ENCODE measurements around the gene OR8B8.
"Not testable (repeated sequence)": the region's sequence is repeated elsewhere in the genome, so short reads cannot be mapped to it uniquely, and the experiment has no call there.

The OR8B8 gene

GRCh38 chr11:124441519-124441918, 4.0 kb downstream of the OR8B8 start:
- DNase-seq (ENCODE audit: low read depth in 2 of 2) = no peak

DNA sequence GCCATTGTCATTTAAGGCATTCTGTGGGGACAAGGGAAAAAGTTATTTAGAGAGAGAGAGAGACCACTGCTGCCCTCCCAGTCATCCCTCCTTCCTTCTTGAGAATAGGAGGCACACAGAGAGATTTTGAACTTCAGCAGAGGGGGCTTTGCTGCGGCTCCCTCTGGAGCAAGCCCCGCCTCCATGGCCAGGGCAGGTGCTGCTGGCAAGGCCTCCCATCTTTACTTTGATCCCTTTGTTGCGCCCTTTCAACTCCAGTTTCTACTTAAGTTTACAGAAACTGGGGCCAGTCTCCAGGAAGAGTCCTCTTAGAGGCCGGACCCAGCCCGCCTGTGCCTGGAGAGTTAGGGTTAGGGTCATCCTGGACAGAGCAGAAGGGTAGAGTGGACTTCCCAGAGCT, 4.4 kb downstream of the OR8B8 start:
- no peak for DNase-seq (ENCODE audit: low read depth in 2 of 2)

DNA sequence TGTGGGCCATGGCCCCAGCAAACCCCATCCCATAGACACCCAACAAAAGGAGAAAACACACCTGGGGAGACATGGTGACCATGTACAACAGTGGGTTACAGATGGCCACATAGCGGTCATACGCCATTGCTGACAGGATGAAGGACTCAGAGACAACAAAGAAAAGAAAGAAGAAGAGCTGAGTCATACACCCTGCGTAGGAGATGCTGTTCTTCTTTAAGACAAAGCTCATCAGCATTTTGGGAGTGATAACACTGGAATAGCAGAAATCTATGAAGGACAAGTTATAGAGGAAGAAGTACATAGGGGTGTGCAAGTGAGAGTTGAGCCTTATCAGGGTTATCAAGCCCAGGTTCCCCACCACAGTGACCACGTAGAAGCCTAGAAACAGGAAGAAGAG, 4.9 kb downstream of the OR8B8 start:
- DNase-seq (ENCODE audit: low read depth in 2 of 2) = no peak

GRCh38 chr11:124434699-124435098, 10.8 kb downstream of the OR8B8 start:
- no peak for DNase-seq (ENCODE audit: low read depth in 2 of 2)

- DNase-seq (ENCODE audit: low read depth in 2 of 2) = no peak
Observed at GRCh38 chr11:124429599-124429998, 15.9 kb downstream of the OR8B8 start.

- DNase-seq (ENCODE audit: low read depth in 2 of 2) = no peak
Observed at GRCh38 chr11:124424384-124424921, 21.0 kb downstream of the OR8B8 start, which contains the start of gene OR8B4. Gene OR8B4, minus strand, starts transcription at chr11:124424871. Its CDS starts 0 bp downstream, at chr11:124424871.

DNA sequence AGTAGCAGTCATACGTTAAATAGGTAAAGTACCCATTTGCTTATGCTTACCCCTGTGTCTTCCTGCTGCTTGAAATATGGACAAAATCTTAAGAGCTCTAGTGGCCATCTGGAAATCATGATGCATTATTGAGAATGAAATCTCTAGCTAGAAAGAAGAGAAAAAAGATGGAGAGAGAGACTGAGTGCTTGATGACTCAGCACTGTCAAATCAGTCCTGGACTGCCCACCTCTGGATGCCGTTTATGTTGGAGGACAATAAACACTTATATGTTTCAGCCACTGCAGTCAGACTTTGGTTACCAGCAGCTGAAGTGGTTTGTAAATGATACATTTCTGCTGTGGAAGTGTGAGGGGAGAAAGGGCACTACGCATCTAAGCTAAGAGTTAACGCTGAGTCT, 24.5 kb downstream of the OR8B8 start:
- DNase-seq (ENCODE audit: low read depth in 2 of 2) = no peak

DNA sequence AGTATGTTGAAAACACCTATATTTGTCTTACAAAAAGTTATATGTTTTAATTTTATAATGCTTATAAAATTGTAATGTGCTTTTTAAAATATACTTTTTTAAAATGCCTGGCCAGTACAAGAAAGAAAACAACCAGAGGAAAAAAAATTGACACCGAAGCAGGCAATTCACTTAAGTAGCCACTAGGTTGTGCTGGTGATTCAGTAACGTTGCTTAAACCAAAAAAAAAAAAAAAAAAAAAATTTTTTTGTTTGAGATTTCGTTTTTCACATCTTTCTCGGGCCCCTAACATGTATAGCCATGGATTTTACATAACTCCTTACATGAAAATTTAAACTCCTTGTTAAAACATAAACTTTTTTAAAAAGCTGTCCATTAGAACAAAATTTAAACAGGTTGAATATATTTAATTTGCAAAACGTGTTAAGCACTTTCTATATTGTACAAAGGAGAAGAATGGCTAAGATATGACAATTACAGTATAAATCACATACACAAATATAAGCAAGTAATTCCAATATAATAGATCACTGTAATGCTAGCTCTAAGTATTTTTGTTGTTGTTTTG, 30.1 kb downstream of the OR8B8 start:
- DNase-seq (ENCODE audit: low read depth in 2 of 2) = no peak

DNA sequence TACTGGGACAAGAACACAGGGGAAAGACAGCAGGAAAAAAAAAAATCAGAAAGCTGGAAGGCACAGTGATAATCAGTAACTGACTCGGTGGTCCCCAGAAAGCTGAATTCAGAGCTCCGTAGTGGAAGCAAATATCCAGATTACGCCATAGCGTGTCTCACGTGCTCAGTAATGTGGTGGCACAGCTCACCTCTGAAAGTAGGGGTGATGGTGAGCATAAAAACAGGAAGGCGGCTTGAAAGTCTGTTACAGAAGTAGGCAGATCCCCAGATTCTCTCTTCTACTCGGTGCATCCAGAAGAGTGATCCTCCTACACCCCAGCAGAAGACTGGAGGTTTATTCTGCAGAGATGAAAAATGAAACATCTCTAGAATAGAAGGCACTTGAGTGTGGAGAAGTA, 35.6 kb downstream of the OR8B8 start:
- DNase-seq (ENCODE audit: low read depth in 2 of 2) = no peak

DNA sequence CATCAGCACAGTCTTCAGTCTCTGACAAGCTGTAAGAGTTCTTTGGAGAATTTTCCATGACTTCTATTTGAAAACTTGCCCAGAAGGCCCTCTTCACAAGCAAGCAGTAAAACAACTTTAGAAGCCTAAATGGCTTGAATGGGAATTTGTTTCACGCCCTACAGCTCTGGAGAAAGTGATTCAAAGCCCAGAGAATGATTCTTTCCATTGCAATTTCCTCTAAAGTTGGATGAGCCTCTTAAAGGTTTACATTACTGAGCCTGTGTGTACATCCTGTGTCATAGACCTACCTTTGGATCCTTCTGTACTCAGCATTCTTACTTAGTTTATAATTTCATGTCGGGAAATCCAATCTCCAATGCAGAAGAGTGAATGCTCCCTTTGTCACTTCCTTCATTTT, 39.9 kb downstream of the OR8B8 start:
- DNase-seq (ENCODE audit: low read depth in 2 of 2) = no peak

DNA sequence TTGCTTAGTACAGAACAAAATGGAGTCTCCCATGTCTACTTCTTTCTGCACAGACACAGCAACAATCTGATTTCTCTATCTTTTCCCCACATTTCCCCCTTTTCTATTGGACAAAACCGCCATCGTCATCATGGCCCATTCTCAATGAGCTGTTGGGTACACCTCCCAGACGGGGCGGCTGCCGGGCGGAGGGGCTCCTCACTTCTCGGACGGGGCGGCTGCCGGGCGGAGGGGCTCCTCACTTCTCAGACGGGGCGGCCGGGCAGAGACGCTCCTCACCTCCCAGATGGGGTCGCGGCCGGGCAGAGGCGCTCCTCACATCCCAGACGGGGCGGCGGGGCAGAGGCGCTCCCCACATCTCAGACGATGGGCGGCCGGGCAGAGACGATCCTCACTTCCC, 42.3 kb downstream of the OR8B8 start:
- not testable (repeated sequence) for DNase-seq (ENCODE audit: low read depth in 2 of 2)

GRCh38 chr11:124402326-124402922, 43.1 kb downstream of the OR8B8 start:
- peak; percentile 5 to 49 for DNase-seq (ENCODE audit: low read depth in 2 of 2)

DNA sequence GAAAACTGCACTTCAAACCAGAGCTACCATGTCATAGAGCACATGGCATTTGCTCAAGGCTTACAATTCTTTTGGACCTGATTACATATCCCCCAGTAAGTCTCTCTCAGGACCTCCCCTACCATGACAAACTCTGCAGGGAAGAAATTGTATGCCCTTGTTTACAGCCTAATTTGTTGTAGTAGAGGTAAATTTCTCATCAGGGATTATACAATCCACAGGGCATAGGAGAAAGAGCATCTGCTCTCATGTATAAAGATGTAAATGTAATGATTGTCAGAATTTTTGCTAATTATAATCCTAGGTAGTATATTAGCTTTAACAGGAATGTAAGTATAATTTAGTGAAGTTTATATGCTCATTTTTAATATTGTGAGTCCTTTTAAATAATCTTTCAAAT, 46.6 kb downstream of the OR8B8 start, which contains the start of gene OR8B3:
OR8B3 (minus strand) TSS at position 101 of the 400 bp plus-strand sequence. CDS start 1,673 bp downstream, outside the sequence.
- no peak for DNase-seq (ENCODE audit: low read depth in 2 of 2)

GRCh38 chr11:124396847-124397246, 48.6 kb downstream of the OR8B8 start:
- DNase-seq (ENCODE audit: low read depth in 2 of 2) = not testable (repeated sequence)

DNA sequence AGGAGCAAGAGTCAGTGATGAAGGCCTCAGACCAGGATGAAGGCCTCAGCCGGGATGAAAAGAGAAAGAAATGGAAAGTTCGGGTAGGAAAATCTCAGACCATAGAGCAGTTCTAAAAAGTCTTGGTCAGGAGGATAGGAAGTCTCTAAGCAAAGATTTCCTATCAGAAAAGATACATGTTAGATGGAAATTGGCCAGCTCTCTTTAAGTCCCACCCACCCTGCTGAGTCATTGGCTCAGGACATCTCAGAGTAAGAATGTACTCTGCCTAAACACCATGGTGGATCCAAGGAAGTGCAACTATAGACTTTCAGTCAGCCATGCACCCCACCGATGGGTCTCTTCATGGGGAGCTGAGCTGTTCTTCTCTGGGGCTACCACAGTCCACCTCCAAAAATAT, 51.1 kb downstream of the OR8B8 start:
- DNase-seq (ENCODE audit: low read depth in 2 of 2) = no peak

Measured in stimulated activated CD4-positive, alpha-beta T cell treated with anti-CD3 and anti-CD28 coated beads, Interleukin-12 subunit alpha, Interleukin-12 subunit beta, amount 100 ng/mL, for 24 hours (primary cell).